Thyroid gland (tissue), 4 donors: Measurements from ENCODE around the gene EVC. TPM values are rescaled to one million over a fixed set of nuclear protein-coding genes. Genes with fewer than 3 reads are reported as not detected.

Experiments used
- DNase-seq, 2 donors: peaks; one replicate each; pipeline ENCODE4 v3.0.0-alpha.2; 2019
- H3K27ac ChIP-seq, 3 donors: fragments of 200-600 bp; sonication (generic); 1 replicate in 2 of 3; 2 replicates in 1 of 3; pipeline ENCODE4 v1.5.1; 2016 to 2019; ENCODE audit warnings: mild to moderate bottlenecking in 1 of 3, moderate library complexity in 1 of 3
- H3K27me3 ChIP-seq: fragments of 200-600 bp; sonication (generic); one replicate; pipeline ENCODE4 v1.5.1; 2019
- H3K36me3 ChIP-seq, 2 donors: fragments of 200-600 bp; sonication (generic); one replicate each; pipeline ENCODE4 v1.5.1; 2016 to 2019
- H3K4me1 ChIP-seq, 2 donors: fragments of 200-600 bp; sonication (generic); one replicate each; pipeline ENCODE4 v1.5.1; 2017 to 2019
- H3K4me3 ChIP-seq, 3 donors: fragments of 200-600 bp; sonication (generic); replicated peaks in 1 of 3; 1 replicate in 2 of 3; 2 replicates in 1 of 3; pipeline ENCODE4 v1.5.1; 2016; ENCODE audit warnings: mild to moderate bottlenecking in 1 of 3
- H3K9me3 ChIP-seq: fragments of 200-600 bp; sonication (generic); one replicate; pipeline ENCODE4 v1.5.1; 2017
- POLR2A ChIP-seq, 2 donors: fragments of 450-650 bp; IDR thresholded peaks; one replicate each; pipeline ENCODE4 v1.6.1; 2017; ENCODE audit warnings: antibody characterized with exemption in 2 of 2, mild to moderate bottlenecking in 2 of 2, moderate library complexity in 1 of 2
- WGBS, 2 donors: methylation state at CpG; one replicate each; pipeline ENCODE4 v1.1.5; 2017; 5-methylcytosine and 5-hydroxymethylcytosine counted together
- intact Hi-C: fragments of 100-400 bp; cut with DNase I; formaldehyde crosslinking; loops from one replicate; pipeline ENCODE4 v1.15.1; 2023
- total RNA-seq, 4 donors: library from RNA; depleted of rRNA; stranded (reverse); fragments of >200 nt; gene quantifications; one replicate each; pipeline ENCODE4 v1.2.3, GENCODE V29; 2016
- TF ChIP-seq, protein P1 (sequence below), 6 experiments: fragments of 200-600 bp in 3 of 6; fragments of 450-650 bp in 3 of 6; sonication (generic) in 3 of 6; IDR thresholded peaks; one replicate each; pipeline ENCODE4 v1.5.1; 2016 to 2019; ENCODE audit warnings: antibody characterized with exemption in 6 of 6, mild to moderate bottlenecking in 2 of 6, inconsistent platforms in 1 of 6, moderate library complexity in 1 of 6

EVC gene
- total RNA-seq, 4 donors from 2014 or later, result 21.4 to 43.6 (median 38.6) TPM

DNA sequence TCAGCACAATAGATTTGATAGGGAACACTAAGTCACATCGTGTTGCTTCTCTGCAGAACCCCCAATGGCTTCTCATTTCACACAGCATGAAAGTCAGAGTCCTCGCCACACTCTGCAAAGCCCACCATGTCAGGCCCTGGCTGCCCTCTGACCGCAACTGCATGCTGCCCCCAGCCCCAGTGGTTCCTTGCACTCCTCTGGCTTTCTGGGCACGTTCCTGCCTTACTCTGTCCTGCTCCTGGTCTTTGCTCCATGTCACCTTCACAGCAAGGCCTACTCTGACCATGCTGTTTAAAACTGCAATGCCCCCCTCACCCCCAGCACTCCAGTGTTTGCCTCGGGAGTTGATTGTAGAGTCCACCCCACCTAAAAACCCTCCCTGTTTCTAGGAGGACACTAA lies 78.1 kb downstream of the EVC start:
- TF ChIP-seq, protein P1, sequence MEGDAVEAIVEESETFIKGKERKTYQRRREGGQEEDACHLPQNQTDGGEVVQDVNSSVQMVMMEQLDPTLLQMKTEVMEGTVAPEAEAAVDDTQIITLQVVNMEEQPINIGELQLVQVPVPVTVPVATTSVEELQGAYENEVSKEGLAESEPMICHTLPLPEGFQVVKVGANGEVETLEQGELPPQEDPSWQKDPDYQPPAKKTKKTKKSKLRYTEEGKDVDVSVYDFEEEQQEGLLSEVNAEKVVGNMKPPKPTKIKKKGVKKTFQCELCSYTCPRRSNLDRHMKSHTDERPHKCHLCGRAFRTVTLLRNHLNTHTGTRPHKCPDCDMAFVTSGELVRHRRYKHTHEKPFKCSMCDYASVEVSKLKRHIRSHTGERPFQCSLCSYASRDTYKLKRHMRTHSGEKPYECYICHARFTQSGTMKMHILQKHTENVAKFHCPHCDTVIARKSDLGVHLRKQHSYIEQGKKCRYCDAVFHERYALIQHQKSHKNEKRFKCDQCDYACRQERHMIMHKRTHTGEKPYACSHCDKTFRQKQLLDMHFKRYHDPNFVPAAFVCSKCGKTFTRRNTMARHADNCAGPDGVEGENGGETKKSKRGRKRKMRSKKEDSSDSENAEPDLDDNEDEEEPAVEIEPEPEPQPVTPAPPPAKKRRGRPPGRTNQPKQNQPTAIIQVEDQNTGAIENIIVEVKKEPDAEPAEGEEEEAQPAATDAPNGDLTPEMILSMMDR (IDR thresholded peaks at IDR 0.05), result no peak
- no peak for TF ChIP-seq POLR2A (IDR thresholded peaks at IDR 0.05)
- 85 to 95% methylated on average over 5 of the region's 5 CpGs for WGBS, 2 donors
- Histone ChIP-seq H3K9me3 (no peaks in the 10 kb centered on the region), H3K4me3 (no peak overlapping the region), H3K36me3 (peaks cover 0 to 9% of the 10 kb centered on the region in 2 donors), H3K27ac (no peak overlapping the region), H3K27me3 (no peaks in the 10 kb centered on the region), H3K4me1 (no peaks in the 10 kb centered on the region)
- DNase-seq, result no peak
- intact Hi-C loops, result no loop called here

DNA sequence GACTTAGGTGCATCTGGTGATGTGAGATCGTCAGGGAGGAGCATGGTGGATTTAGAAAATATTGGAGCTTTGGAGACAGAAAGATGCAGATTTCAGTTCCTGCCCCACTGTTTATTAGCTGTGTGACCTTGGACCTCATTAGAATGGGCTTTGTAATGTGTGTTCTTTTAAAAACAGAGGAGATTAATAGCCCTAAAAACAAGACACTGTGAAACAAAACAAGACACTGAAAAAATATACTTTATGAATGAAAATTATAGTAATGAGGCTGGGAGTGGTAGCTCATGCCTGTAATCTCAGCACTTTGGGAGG lies 79.5 kb downstream of the EVC start:
- Histone ChIP-seq H3K27ac (no peak overlapping the region), H3K4me3 (no peak overlapping the region), H3K36me3 (peaks cover 0 to 6% of the 10 kb centered on the region in 2 donors), H3K9me3 (no peaks in the 10 kb centered on the region), H3K27me3 (no peaks in the 10 kb centered on the region), H3K4me1 (no peaks in the 10 kb centered on the region)
- intact Hi-C loops, result no loop called here
- 60% methylated on average over 1 of the region's 1 CpG for WGBS, 2 donors
- TF ChIP-seq POLR2A (IDR thresholded peaks at IDR 0.05), result no peak
- TF ChIP-seq, protein P1 (IDR thresholded peaks at IDR 0.05), result no peak
- no peak for DNase-seq

DNA sequence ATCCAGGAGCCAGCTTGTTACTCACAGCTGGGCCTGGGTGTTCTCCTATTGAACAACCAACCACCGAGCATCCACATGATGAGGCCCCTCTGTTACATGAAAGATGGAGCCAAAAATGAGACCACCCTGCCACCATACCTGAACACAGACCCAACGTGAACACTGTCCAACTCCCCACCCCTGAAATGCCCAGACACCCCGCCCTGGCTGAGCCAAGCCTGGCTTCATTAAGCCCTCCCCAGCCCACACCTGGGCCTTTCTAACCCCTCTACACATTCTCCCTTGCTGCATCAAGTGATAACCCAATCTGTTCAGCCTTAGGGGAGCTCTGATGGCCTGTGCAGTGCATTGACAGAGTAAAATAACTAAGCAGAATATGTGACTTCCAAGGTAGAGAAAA lies 80.7 kb downstream of the EVC start:
- DNase-seq, result no peak
- WGBS, 2 donors, result 90 to 97% methylated on average over 3 of the region's 3 CpGs
- no peak overlapping the region for H3K4me3 ChIP-seq
- H3K27ac ChIP-seq, result no peak overlapping the region
- TF ChIP-seq POLR2A (IDR thresholded peaks at IDR 0.05), result no peak
- TF ChIP-seq, protein P1 (IDR thresholded peaks at IDR 0.05), result no peak
- intact Hi-C loops, result no loop called here
- no peaks in the 10 kb centered on the region for H3K27me3 ChIP-seq
- peaks cover 0 to 4% of the 10 kb centered on the region in 2 donors for H3K36me3 ChIP-seq
- no peaks in the 10 kb centered on the region for H3K4me1 ChIP-seq
- no peaks in the 10 kb centered on the region for H3K9me3 ChIP-seq

DNA sequence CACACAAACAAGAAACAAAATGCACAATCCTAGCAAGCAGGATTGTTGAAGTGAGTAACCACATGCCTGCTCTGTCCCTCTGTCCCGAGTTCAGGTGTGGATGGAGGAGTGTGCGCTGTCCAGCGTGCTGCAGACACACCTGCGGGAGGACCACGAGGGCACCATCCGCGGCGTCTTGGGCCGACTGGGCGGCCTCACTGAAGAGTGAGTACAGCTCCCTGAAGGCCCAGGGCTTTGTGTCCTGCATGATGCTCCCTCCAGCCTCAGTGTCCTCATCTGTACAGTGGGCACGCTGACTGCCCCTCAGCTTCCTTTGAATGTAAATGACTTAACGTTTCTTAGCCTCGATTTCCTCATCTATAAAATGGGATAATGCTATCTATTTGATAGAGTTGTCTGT lies 82.5 kb downstream of the EVC start:
- Histone ChIP-seq H3K4me3 (no peak overlapping the region), H3K27me3 (no peaks in the 10 kb centered on the region), H3K4me1 (no peaks in the 10 kb centered on the region), H3K36me3 (peaks cover 7 to 10% of the 10 kb centered on the region in 2 donors), H3K9me3 (no peaks in the 10 kb centered on the region), H3K27ac (no peak overlapping the region)
- TF ChIP-seq, protein P1 (IDR thresholded peaks at IDR 0.05), result no peak
- no peak for TF ChIP-seq POLR2A (IDR thresholded peaks at IDR 0.05)
- no peak for DNase-seq
- intact Hi-C loops, result no loop called here
- 88 to 96% methylated on average over 13 of the region's 13 CpGs for WGBS, 2 donors

DNA sequence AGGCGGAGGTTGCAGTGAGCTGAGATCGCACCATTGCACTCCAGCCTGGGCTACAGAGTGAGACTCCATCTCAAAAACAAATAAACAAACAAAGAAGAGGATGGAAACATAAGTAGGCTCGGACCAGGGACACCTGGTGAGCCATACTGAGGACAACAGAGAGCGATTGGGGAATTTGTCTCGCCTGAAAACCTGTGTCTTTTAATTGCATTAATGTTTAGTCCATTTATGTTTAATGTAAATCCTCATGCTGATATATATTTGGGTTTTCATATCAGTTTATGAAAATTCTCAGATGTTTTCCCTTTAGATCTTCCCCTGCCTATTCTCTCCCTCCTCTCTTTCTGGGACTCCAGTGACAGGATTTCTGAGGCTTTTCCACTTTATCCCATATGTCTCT lies 84.6 kb downstream of the EVC start:
- Histone ChIP-seq H3K27me3 (no peaks in the 10 kb centered on the region), H3K4me3 (no peak overlapping the region), H3K9me3 (no peaks in the 10 kb centered on the region), H3K4me1 (no peaks in the 10 kb centered on the region), H3K27ac (no peak overlapping the region), H3K36me3 (peaks cover 8 to 11% of the 10 kb centered on the region in 2 donors)
- intact Hi-C loops, result no loop called here
- TF ChIP-seq, protein P1 (IDR thresholded peaks at IDR 0.05), result no peak
- no peak for TF ChIP-seq POLR2A (IDR thresholded peaks at IDR 0.05)
- WGBS, 2 donors, result 76 to 97% methylated on average over 5 of the region's 5 CpGs
- DNase-seq, result no peak
